Measurements from ENCODE around the gene TCEAL8. TPM values are rescaled to one million over a fixed set of nuclear protein-coding genes. Genes with fewer than 3 reads are reported as not detected.

The TCEAL8 gene
- total and polyA plus RNA-seq, 2 donors (not counting 3 experiments of a cell fraction or from before 2014, with no cell fraction given): 31.0 to 51.8 TPM

GRCh38 chrX:103276581-103277002 is 21.6 kb upstream of the TCEAL8 start, which contains the start of gene TCEAL5:
TCEAL5 (minus strand) TSS chrX:103276750; CDS start chrX:103274563, 2,187 bp downstream.
- no peaks in the 10 kb centered on the region for H3K9me3 ChIP-seq (replicated peaks; ENCODE audit: control insufficient read depth, insufficient read depth, low read length)
- no peak within 1 kb of the TSS for H3K27ac ChIP-seq (ENCODE audit: insufficient read depth, low read depth, low read length)
- no peak within 1 kb of the TSS for H3K4me2 ChIP-seq (ENCODE audit: insufficient read depth, low read length)
- CTCF ChIA-PET: interaction anchor here (1.4 kb wide), 1 partner anchor 187 kb away, joined by 4 read pairs; no protein-coding TSS in a partner anchor
- FAIRE-seq: no peak
- POLR2A ChIA-PET: no interaction called here
- no peaks in the 10 kb centered on the region for H3K36me3 ChIP-seq (ENCODE audit: control insufficient read depth in 2 of 2, extremely low read depth in 1 of 2, insufficient read depth in 2 of 2, low read length in 2 of 2)
- BruUV-seq (replicated peaks): no TSS peak
- H2AFZ ChIP-seq (ENCODE audit: low read depth, low read length): no peak within 1 kb of the TSS
- H3K4me3 ChIP-seq (replicated peaks in 1 of 3; ENCODE audit: insufficient read depth in 1 of 3, low read depth in 1 of 3, low read length in 3 of 3): no peak within 1 kb of the TSS
- H3K27me3 ChIP-seq (ENCODE audit: control insufficient read depth in 2 of 2, insufficient read depth in 2 of 2, low read length in 2 of 2): peaks cover 24 to 27% of the 10 kb centered on the region in 2 experiments
- H3K4me1 ChIP-seq (ENCODE audit: control insufficient read depth, extremely low read depth, insufficient read depth, low read length): no peaks in the 10 kb centered on the region
- H4K20me1 ChIP-seq (replicated peaks; ENCODE audit: control insufficient read depth, extremely low read depth, insufficient read depth, low read length): no peaks in the 10 kb centered on the region
- no peak within 1 kb of the TSS for H3K9ac ChIP-seq (replicated peaks; ENCODE audit: extremely low read depth, insufficient read depth, low read length)
- intact Hi-C loops (cut with micrococcal nuclease): no loop called here
- H3K9me1 ChIP-seq (replicated peaks; ENCODE audit: control insufficient read depth, extremely low read depth, insufficient read depth, low read length): no peaks in the 10 kb centered on the region
- no peaks in the 10 kb centered on the region for H3K79me2 ChIP-seq (ENCODE audit: control insufficient read depth, insufficient read depth, low read length)
- no peak for DNase-seq (ENCODE audit: low read depth, low spot score)
- dilution Hi-C loops (cut with MboI; ENCODE audit: extremely low pct_ligation_motif_present, low sequenced_read_pairs): no loop called here
- TF ChIP-seq MAX (IDR thresholded peaks at IDR 0.05; ENCODE audit: insufficient read depth, insufficient read length): no peak
- no peak for TF ChIP-seq GATA2 (IDR thresholded peaks at IDR 0.05; ENCODE audit: insufficient read depth, insufficient read length, low read depth, low read length)
- peak; percentile 58 for TF ChIP-seq EZH2 (IDR thresholded peaks at IDR 0.05; ENCODE audit: borderline replicate concordance, low read depth, low read length, severe bottlenecking)

GRCh38 chrX:103275947-103276567 is 21.1 kb upstream of the TCEAL8 start:
- intact Hi-C loops (cut with micrococcal nuclease) (no loop called here), dilution Hi-C loops (cut with MboI; ENCODE audit: extremely low pct_ligation_motif_present, low sequenced_read_pairs) (no loop called here)
- H4K20me1 ChIP-seq (replicated peaks; ENCODE audit: control insufficient read depth, extremely low read depth, insufficient read depth, low read length): no peaks in the 10 kb centered on the region
- no peak overlapping the region for H2AFZ ChIP-seq (ENCODE audit: low read depth, low read length)
- no peak overlapping the region for H3K4me2 ChIP-seq (ENCODE audit: insufficient read depth, low read length)
- no peak overlapping the region for H3K9ac ChIP-seq (replicated peaks; ENCODE audit: extremely low read depth, insufficient read depth, low read length)
- ChIA-PET POLR2A (no interaction called here), CTCF (no interaction called here)
- H3K4me1 ChIP-seq (ENCODE audit: control insufficient read depth, extremely low read depth, insufficient read depth, low read length): no peaks in the 10 kb centered on the region
- FAIRE-seq: no peak
- no TSS peak for BruUV-seq (replicated peaks)
- TF ChIP-seq EZH2 (IDR thresholded peaks at IDR 0.05; ENCODE audit: borderline replicate concordance, low read depth, low read length, severe bottlenecking) (peak; percentile 58), POLR2A (IDR thresholded peaks at IDR 0.05; ENCODE audit: low read depth, low read length) (no peak), JUN (IDR thresholded peaks at IDR 0.05; ENCODE audit: borderline replicate concordance, insufficient read depth, insufficient read length, low read depth) (no peak), MYC (IDR thresholded peaks at IDR 0.05; ENCODE audit: low read depth, low read length) (no peak), MAX (IDR thresholded peaks at IDR 0.05; ENCODE audit: insufficient read depth, insufficient read length) (no peak)
- H3K27ac ChIP-seq (ENCODE audit: insufficient read depth, low read depth, low read length): no peak overlapping the region
- no peaks in the 10 kb centered on the region for H3K9me3 ChIP-seq (replicated peaks; ENCODE audit: control insufficient read depth, insufficient read depth, low read length)
- H3K9me1 ChIP-seq (replicated peaks; ENCODE audit: control insufficient read depth, extremely low read depth, insufficient read depth, low read length): no peaks in the 10 kb centered on the region
- DNase-seq (ENCODE audit: low read depth, low spot score): no peak
- no peak overlapping the region for H3K4me3 ChIP-seq (replicated peaks in 1 of 3; ENCODE audit: insufficient read depth in 1 of 3, low read depth in 1 of 3, low read length in 3 of 3)
- no peaks in the 10 kb centered on the region for H3K79me2 ChIP-seq (ENCODE audit: control insufficient read depth, insufficient read depth, low read length)
- no peaks in the 10 kb centered on the region for H3K36me3 ChIP-seq (ENCODE audit: control insufficient read depth in 2 of 2, extremely low read depth in 1 of 2, insufficient read depth in 2 of 2, low read length in 2 of 2)
- peaks cover 24 to 27% of the 10 kb centered on the region in 2 experiments for H3K27me3 ChIP-seq (ENCODE audit: control insufficient read depth in 2 of 2, insufficient read depth in 2 of 2, low read length in 2 of 2)

All from endothelial cell of umbilical vein (primary cell).